ENCODE results near the gene RPGRIP1L. TPM values are rescaled to one million over a fixed set of nuclear protein-coding genes. Genes with fewer than 3 reads are reported as not detected.

Gene RPGRIP1L
- total RNA-seq, 1 donor, result 22.0 TPM

DNA sequence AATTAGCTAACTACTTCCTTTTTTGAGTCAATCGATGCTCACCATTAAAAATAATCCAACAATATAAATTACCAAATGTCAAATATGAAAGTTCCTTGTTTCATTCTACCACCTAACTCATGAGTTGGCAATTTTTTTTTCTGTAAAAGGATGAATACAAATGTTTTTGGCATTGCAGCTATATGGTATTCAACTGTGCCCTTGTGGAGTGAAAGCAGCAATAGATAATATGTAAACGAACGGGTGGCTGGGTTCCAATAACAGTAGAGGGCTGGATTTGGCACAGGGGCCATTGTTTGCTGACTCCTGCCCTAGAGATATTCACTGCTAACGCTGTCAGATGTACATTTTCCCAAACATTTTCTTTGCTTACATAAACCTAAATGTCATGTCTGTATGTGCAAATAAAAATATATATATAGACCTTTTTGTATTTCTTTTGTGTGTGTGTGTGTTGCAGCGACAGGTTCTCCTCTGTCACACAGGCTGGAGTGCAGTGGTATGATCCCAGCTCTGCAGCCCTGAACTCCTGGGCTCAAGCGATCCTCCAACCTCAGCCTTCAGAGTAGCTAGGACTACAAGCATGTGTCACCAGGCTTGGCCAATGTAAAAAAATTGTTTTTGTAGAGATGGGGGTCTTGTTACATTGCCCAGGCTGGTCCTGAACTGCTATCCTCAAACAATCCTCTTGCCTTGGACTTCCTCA lies 73.9 kb downstream of the RPGRIP1L start:
- TF ChIP-seq, protein P1, sequence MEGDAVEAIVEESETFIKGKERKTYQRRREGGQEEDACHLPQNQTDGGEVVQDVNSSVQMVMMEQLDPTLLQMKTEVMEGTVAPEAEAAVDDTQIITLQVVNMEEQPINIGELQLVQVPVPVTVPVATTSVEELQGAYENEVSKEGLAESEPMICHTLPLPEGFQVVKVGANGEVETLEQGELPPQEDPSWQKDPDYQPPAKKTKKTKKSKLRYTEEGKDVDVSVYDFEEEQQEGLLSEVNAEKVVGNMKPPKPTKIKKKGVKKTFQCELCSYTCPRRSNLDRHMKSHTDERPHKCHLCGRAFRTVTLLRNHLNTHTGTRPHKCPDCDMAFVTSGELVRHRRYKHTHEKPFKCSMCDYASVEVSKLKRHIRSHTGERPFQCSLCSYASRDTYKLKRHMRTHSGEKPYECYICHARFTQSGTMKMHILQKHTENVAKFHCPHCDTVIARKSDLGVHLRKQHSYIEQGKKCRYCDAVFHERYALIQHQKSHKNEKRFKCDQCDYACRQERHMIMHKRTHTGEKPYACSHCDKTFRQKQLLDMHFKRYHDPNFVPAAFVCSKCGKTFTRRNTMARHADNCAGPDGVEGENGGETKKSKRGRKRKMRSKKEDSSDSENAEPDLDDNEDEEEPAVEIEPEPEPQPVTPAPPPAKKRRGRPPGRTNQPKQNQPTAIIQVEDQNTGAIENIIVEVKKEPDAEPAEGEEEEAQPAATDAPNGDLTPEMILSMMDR (IDR thresholded peaks at IDR 0.05; ENCODE audit: insufficient read depth, low read depth, low read length), result no peak
- no peak overlapping the region for H3K4me3 ChIP-seq (ENCODE audit: low read depth, low read length)
- no peak for DNase-seq (ENCODE audit: low read depth)

DNA sequence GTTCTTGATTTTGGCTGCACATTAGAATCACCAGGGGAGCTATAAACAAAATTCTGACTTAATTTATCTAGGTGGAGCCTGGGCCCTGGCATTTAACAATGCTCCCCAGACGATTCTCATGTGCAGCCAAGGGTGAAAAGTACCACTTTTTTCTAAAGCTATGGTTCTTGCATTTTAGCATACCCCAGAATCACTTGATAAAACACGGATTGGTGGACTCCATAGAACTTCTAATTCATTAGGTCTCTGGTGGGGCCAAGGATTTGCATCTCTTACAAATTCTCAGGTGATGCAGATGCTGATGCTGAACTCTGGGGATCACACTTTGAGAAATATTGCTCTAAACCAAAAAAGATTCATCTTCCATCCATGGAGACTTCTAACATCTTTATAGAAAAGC lies 74.5 kb downstream of the RPGRIP1L start:
- TF ChIP-seq, protein P1 (IDR thresholded peaks at IDR 0.05; ENCODE audit: insufficient read depth, low read depth, low read length), result no peak
- DNase-seq (ENCODE audit: low read depth), result no peak
- H3K4me3 ChIP-seq (ENCODE audit: low read depth, low read length), result no peak overlapping the region

DNA sequence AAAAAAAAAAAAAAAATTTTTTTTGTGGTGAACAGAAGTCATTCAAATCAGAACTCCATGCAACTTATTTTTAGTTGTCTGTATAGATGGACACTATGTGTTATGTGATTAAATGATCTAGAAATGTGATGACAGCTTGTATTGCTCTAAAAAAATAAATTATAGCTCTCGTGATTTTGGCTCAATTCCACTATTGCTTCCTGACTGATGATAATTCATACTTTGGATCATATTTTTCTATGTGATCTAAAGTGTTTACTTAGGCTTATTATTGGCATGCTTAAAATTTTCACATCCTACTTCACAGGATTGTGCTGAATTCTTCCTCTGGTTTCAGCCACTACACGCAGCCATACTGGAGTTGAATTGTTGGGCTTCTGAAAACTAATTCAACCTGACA lies 76.8 kb downstream of the RPGRIP1L start:
- TF ChIP-seq, protein P1 (IDR thresholded peaks at IDR 0.05; ENCODE audit: insufficient read depth, low read depth, low read length), result no peak
- H3K4me3 ChIP-seq (ENCODE audit: low read depth, low read length), result no peak overlapping the region
- DNase-seq (ENCODE audit: low read depth), result no peak

DNA sequence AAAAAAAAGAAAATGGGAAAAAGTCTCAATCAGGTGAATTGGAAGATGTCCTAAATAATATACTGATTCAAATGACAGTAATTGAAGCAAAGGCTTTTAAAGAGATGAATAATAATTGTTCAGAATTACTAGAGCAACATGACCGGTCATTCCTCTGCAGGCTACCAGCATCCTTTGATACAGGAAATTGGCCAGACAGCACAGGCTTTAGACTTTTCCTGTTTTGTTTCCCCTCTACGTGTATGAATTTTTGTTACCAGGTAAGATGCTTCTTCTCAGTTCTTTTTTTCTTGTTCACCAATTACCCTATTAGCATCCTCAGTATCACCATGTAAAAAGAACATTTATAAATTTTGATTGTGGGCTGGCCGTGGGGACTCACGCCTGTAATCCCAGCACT lies 77.5 kb downstream of the RPGRIP1L start:
- DNase-seq (ENCODE audit: low read depth), result no peak
- TF ChIP-seq, protein P1 (IDR thresholded peaks at IDR 0.05; ENCODE audit: insufficient read depth, low read depth, low read length), result no peak
- H3K4me3 ChIP-seq (ENCODE audit: low read depth, low read length), result no peak overlapping the region

DNA sequence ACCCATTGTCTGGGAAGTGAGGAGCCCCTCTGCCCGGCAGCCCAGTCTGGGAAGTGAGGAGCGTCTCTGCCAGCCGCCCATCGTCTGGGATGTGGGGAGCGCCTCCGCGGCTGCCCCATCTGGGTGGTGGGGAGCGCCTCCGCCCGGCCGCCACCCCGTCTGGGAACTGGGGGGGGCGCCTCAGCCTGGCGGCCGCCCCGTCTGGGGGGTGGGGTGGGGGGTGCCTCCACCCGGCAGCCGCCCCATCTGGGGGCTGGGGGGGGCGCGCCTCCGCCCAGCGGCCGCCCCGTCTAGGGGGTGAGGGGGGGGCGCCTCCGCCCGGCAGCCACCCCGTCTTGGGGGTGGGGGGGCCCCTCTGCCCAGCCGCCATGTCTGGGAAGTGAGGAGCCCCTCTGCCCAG lies 78.4 kb downstream of the RPGRIP1L start:
- no peak for DNase-seq (ENCODE audit: low read depth)
- H3K4me3 ChIP-seq (ENCODE audit: low read depth, low read length), result no peak overlapping the region
- TF ChIP-seq, protein P1 (IDR thresholded peaks at IDR 0.05; ENCODE audit: insufficient read depth, low read depth, low read length), result no peak

DNA sequence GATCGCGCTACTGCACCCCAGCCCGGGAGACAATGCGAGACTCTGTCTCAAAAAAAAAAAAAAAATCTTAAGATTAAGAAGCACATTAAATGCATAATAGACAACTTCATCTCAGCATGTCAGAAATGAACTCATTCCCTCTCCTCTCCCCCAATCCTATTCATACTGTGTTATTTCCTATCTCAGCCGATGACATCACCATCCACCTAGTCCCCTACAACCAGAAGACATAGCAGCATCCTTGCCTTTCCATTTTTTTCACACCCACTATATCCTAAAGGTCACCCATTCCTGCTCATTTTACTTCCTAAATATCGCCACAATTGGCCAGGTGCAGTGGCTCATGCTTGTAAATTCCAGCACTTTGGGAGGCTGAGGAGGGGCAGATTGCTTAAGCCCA lies 81.3 kb downstream of the RPGRIP1L start:
- TF ChIP-seq, protein P1 (IDR thresholded peaks at IDR 0.05; ENCODE audit: insufficient read depth, low read depth, low read length), result no peak
- no peak overlapping the region for H3K4me3 ChIP-seq (ENCODE audit: low read depth, low read length)
- no peak for DNase-seq (ENCODE audit: low read depth)

DNA sequence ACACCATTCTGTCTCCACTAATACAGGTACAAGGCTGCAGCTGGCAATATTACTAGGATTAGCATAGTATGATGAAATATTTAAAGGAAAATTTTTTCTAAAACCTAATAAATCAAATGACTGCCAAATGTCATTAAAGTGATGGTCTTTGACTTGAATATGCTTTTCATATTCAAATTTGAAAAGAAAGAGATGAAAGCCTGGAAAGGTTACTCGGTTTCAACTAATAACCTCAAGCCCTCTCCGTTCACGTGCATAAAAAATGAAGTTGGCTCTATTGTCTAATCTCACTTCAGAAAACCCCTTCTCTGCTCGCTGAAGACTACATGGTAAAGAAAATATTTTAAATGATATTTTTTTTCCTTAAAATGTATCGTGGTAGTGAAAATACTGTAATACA lies 83.2 kb downstream of the RPGRIP1L start:
- no peak overlapping the region for H3K4me3 ChIP-seq (ENCODE audit: low read depth, low read length)
- DNase-seq (ENCODE audit: low read depth), result no peak
- TF ChIP-seq, protein P1 (IDR thresholded peaks at IDR 0.05; ENCODE audit: insufficient read depth, low read depth, low read length), result no peak

Measured in fibroblast of villous mesenchyme (primary cell).